Tibial nerve (tissue), 4 donors: ENCODE data around the gene ZBTB39. TPM values are rescaled to one million over a fixed set of nuclear protein-coding genes. Genes with fewer than 3 reads are reported as not detected.
A peak's percentile ranks its signal among the peaks of the same experiment; 100 is the strongest.

Experiments
- DNase-seq, 2 donors: peaks; one replicate each; pipeline ENCODE4 v3.0.0-alpha.2; 2019; ENCODE audit warnings: low spot score in 2 of 2
- H3K27ac ChIP-seq, 4 donors: fragments of 200-600 bp; sonication (generic) in 3 of 4; one replicate each; pipeline ENCODE4 v1.5.1; 2017 to 2019; ENCODE audit warnings: mild to moderate bottlenecking in 1 of 4
- H3K27me3 ChIP-seq, 2 donors: fragments of 200-600 bp; sonication (generic) in 1 of 2; one replicate each; pipeline versions ENCODE4 v1.5.1 to v1.6.0; 2017 to 2019
- H3K36me3 ChIP-seq, 3 donors: fragments of 200-600 bp; sonication (generic); one replicate each; pipeline ENCODE4 v1.5.1; 2018 to 2019
- H3K4me1 ChIP-seq, 4 donors: fragments of 200-600 bp; sonication (generic) in 3 of 4; one replicate each; pipeline ENCODE4 v1.5.1; 2017 to 2019
- H3K4me3 ChIP-seq, 4 donors: fragments of 200-600 bp; sonication (generic) in 3 of 4; one replicate each; pipeline ENCODE4 v1.5.1; 2017 to 2019; ENCODE audit warnings: mild to moderate bottlenecking in 1 of 4, moderate library complexity in 1 of 4
- H3K9me3 ChIP-seq, 4 donors: fragments of 200-600 bp; sonication (generic) in 3 of 4; one replicate each; pipeline ENCODE4 v1.5.1; 2017 to 2019
- EP300 ChIP-seq, 2 donors: sonication (generic); formaldehyde crosslinking; IDR thresholded peaks; one replicate each; pipeline ENCODE4 v1.6.1; 2017; ENCODE audit warnings: antibody characterized with exemption in 2 of 2, mild to moderate bottlenecking in 1 of 2
- POLR2A ChIP-seq, 2 donors: fragments of 450-650 bp; IDR thresholded peaks; one replicate each; pipeline ENCODE4 v1.6.1; 2017; ENCODE audit warnings: antibody characterized with exemption in 2 of 2, mild to moderate bottlenecking in 2 of 2, moderate library complexity in 2 of 2
- WGBS, 2 donors: methylation state at CpG; one replicate each; pipeline ENCODE4 v1.1.5; 2018; 5-methylcytosine and 5-hydroxymethylcytosine counted together
- total RNA-seq, 4 donors: library from RNA; depleted of rRNA; stranded (reverse); fragments of >200 nt; gene quantifications; one replicate each; pipeline ENCODE4 v1.1.0, GENCODE V29; 2016
- TF ChIP-seq, protein P1 (sequence below), 5 experiments: fragments of 200-600 bp in 3 of 5; fragments of 450-650 bp in 2 of 5; sonication (generic) in 3 of 5; IDR thresholded peaks; one replicate each; pipeline ENCODE4 v1.5.1; 2016 to 2019; ENCODE audit warnings: antibody characterized with exemption in 5 of 5, mild to moderate bottlenecking in 3 of 5, moderate library complexity in 2 of 5

The ZBTB39 gene
- total RNA-seq, 4 donors from 2014 or later, result 3.6 to 6.8 (median 5.4) TPM

DNA sequence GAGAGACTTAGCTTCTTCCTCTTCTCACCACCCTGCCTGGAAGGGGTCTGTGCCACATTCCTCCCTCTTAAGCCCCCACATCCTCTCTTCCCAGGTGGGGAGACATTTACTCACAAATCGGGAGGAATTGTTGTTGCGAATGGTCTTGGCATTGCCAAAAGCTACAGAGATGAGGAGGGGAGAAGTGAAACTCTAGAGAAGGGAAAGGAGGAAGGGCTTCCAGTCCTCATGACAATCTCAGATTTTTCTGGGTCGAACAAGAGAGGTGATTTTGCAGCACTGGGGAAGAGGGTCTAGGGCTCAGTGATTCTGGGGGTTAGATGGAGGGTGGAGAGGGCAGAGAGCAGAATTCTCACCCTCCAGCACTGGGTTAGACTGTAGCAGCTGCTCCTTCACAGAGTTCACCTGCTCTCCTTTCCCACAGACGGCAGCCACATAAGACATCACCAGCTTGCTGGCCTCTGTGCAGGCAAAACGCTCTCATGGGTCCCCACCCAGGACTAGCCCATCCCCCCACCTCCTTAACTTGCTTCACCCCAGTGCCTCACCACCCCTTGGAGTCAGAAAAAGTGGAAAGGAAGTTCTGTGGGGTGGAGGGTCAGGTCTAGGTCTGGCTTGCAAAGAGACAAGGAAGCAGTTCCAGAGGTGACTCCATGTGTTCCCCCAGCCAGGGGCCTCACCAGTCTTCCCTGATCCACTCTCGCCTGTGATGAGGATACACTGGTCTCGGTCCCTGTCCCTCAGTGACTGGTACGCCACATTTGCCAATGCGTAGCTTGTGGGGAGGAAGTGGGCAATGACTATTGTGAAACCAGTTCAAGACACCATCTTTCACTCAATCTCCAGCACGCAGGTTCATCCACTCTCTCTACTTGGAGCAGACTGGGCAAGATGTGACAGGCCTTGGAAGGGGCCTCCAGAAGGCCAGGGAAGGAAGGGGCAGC lies 40.9 kb upstream of the ZBTB39 start:
- Histone ChIP-seq H3K27me3 (no peaks in the 10 kb centered on the region), H3K4me3 (no peak overlapping the region), H3K36me3 (no peaks in the 10 kb centered on the region), H3K9me3 (no peaks in the 10 kb centered on the region), H3K27ac (peak overlapping the region in 2 of 4 donors; percentile 20 to 24), H3K4me1 (peaks cover 0 to 9% (median 0%) of the 10 kb centered on the region in 4 donors)
- DNase-seq, result no peak
- TF ChIP-seq POLR2A (IDR thresholded peaks at IDR 0.05), result no peak
- TF ChIP-seq EP300 (IDR thresholded peaks at IDR 0.05), result no peak
- TF ChIP-seq, protein P1, sequence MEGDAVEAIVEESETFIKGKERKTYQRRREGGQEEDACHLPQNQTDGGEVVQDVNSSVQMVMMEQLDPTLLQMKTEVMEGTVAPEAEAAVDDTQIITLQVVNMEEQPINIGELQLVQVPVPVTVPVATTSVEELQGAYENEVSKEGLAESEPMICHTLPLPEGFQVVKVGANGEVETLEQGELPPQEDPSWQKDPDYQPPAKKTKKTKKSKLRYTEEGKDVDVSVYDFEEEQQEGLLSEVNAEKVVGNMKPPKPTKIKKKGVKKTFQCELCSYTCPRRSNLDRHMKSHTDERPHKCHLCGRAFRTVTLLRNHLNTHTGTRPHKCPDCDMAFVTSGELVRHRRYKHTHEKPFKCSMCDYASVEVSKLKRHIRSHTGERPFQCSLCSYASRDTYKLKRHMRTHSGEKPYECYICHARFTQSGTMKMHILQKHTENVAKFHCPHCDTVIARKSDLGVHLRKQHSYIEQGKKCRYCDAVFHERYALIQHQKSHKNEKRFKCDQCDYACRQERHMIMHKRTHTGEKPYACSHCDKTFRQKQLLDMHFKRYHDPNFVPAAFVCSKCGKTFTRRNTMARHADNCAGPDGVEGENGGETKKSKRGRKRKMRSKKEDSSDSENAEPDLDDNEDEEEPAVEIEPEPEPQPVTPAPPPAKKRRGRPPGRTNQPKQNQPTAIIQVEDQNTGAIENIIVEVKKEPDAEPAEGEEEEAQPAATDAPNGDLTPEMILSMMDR (IDR thresholded peaks at IDR 0.05), result no peak
- WGBS, 2 donors, result 76 to 81% methylated on average over 10 of the region's 10 CpGs

DNA sequence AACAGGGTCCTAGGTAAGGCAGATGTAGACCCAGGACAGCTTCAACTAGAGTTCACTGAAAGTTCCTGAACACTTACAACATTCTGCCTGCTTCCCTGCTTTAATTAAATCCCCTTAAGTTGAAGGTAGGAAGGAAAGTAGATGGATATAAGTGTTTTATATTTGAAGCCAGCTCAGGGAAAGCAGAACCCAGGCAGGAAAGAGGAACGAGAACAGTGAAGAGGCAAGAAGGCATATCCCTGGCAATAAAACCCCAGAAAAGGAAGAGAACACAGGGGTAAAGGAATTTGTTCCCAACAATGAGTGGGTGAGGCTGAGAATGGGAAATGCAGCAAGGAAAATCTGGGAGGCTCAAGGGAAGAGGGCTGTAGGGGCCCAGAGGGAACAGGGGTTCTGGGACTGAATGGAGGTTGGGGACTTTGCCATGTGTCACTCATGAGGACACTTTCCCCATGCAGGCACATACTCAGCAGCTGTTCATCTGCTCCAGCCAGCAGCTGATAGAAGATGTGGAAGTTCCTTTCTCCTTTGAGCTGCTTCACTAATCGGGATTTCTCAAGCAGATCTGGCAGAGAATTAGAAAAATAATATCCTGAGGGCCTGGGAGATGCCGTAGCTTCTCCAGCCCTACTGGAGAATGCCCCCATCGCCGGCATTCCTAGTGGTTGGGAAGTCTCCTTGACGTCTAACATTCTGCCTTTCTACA lies 39.9 kb upstream of the ZBTB39 start:
- 53 to 59% methylated on average over 6 of the region's 6 CpGs for WGBS, 2 donors

DNA sequence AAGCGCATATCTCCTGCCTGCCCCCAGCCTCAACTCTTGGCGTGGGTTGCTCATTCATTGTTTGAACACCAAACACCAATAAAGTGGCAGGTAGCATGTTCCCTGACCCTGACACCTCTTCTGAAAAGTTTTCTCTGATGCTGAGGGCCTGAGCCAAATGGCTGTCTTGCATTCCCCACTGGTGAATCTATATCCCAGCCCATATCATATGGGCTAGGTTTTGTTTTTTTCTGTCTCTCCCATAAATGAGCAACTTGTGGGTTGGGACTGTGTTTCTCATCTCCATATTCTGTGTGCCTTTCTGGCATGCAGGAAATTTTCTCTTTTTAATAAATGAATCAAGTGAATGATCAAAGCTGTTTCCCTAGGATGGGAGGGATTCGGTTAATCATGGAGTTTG lies 38.5 kb upstream of the ZBTB39 start:
- peaks cover 0 to 9% (median 0%) of the 10 kb centered on the region in 4 donors for H3K4me1 ChIP-seq
- H3K27me3 ChIP-seq, result no peaks in the 10 kb centered on the region
- no peak overlapping the region for H3K4me3 ChIP-seq
- DNase-seq, result no peak
- no peaks in the 10 kb centered on the region for H3K36me3 ChIP-seq
- no peaks in the 10 kb centered on the region for H3K9me3 ChIP-seq
- WGBS, 2 donors, result 85 to 87% methylated on average over 3 of the region's 3 CpGs
- TF ChIP-seq POLR2A (IDR thresholded peaks at IDR 0.05) (no peak), EP300 (IDR thresholded peaks at IDR 0.05) (no peak)
- TF ChIP-seq, protein P1 (IDR thresholded peaks at IDR 0.05), result no peak
- H3K27ac ChIP-seq, result no peak overlapping the region

More for the DNA sequence above, 39.9 kb upstream of the ZBTB39 start:
- DNase-seq, result no peak
- no peaks in the 10 kb centered on the region for H3K27me3 ChIP-seq
- H3K4me1 ChIP-seq, result peaks cover 0 to 9% (median 0%) of the 10 kb centered on the region in 4 donors
- H3K4me3 ChIP-seq, result no peak overlapping the region
- TF ChIP-seq EP300 (IDR thresholded peaks at IDR 0.05), result no peak
- TF ChIP-seq POLR2A (IDR thresholded peaks at IDR 0.05), result no peak
- TF ChIP-seq, protein P1 (IDR thresholded peaks at IDR 0.05), result no peak
- peak overlapping the region in 1 of 4 donors; percentile 24 for H3K27ac ChIP-seq
- no peaks in the 10 kb centered on the region for H3K9me3 ChIP-seq
- H3K36me3 ChIP-seq, result no peaks in the 10 kb centered on the region

DNA sequence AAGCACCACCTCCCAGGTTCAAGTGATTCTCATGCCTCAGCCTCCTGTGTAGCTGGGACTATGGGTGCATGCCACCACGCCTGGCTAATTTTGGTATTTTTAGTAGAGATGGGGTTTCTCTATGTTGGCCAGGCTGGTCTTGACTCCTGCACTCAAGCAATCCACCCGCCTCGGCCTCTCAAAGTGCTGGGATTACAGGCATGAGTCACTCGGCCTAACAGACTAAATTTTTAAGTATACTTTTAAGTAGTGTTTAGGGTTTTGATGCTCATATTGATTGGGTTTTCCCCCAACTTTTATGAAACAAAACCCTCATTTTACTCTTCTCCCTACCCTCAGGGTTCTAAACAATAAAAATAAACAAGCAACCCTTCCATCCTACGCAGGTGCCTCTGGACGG lies 38.1 kb upstream of the ZBTB39 start:
- no peaks in the 10 kb centered on the region for H3K36me3 ChIP-seq
- H3K4me3 ChIP-seq, result no peak overlapping the region
- H3K4me1 ChIP-seq, result peaks cover 0 to 9% (median 0%) of the 10 kb centered on the region in 4 donors
- no peaks in the 10 kb centered on the region for H3K9me3 ChIP-seq
- TF ChIP-seq, protein P1 (IDR thresholded peaks at IDR 0.05), result no peak
- TF ChIP-seq POLR2A (IDR thresholded peaks at IDR 0.05), result no peak
- TF ChIP-seq EP300 (IDR thresholded peaks at IDR 0.05), result no peak
- no peak for DNase-seq
- WGBS, 2 donors, result 86 to 90% methylated on average over 6 of the region's 6 CpGs
- no peaks in the 10 kb centered on the region for H3K27me3 ChIP-seq
- H3K27ac ChIP-seq, result no peak overlapping the region

DNA sequence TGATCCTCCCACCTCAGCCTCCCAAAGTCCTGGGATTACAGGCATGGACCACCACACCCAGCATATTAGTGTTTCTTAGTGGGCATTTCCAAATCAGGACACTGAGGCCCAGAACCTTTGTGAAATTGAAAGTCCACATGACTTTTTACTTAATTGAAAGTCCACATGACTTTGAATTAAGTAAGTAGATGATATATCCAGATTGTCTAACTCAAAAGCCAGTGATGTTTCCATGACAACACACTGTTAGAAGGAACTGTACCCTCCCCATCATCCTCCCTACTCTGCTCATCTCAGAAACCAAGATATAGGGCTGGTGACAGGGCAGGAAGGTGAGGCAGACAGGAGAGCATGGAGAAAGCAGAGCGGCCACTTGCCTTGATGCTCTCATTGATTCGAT lies 36.3 kb upstream of the ZBTB39 start:
- Histone ChIP-seq H3K4me1 (peaks cover 0 to 5% (median 0%) of the 10 kb centered on the region in 4 donors), H3K36me3 (no peaks in the 10 kb centered on the region), H3K27me3 (no peaks in the 10 kb centered on the region), H3K4me3 (no peak overlapping the region), H3K27ac (no peak overlapping the region), H3K9me3 (no peaks in the 10 kb centered on the region)
- TF ChIP-seq EP300 (IDR thresholded peaks at IDR 0.05) (no peak), POLR2A (IDR thresholded peaks at IDR 0.05) (no peak)
- TF ChIP-seq, protein P1 (IDR thresholded peaks at IDR 0.05), result no peak
- WGBS, 2 donors, result 89 to 96% methylated on average over 2 of the region's 2 CpGs
- DNase-seq, result no peak
